Ishikawa (cell line): ENCODE results near the gene SLC4A9.

Source experiments
- CEBPB ChIP-seq: IDR thresholded peaks from 2 replicates; pipeline ENCODE4 v1.6.1; 2012
- CREB1 ChIP-seq: IDR thresholded peaks from 2 replicates; pipeline ENCODE4 v1.6.1; 2012; ENCODE audit warnings: low read depth
- EGR1 ChIP-seq: IDR thresholded peaks from 2 replicates; pipeline ENCODE4 v1.6.1; 2012
- EP300 ChIP-seq: IDR thresholded peaks from 2 replicates; pipeline ENCODE4 v1.6.1; 2012; ENCODE audit warnings: borderline replicate concordance
- MAX ChIP-seq: IDR thresholded peaks from 2 replicates; pipeline ENCODE4 v1.6.1; 2012
- REST ChIP-seq: IDR thresholded peaks from 2 replicates; pipeline ENCODE4 v1.6.1; 2012; ENCODE audit warnings: low read depth, mild to moderate bottlenecking
- TAF1 ChIP-seq: IDR thresholded peaks from 2 replicates; pipeline ENCODE4 v1.6.1; 2012; ENCODE audit warnings: low read depth, mild to moderate bottlenecking

- TF ChIP-seq CREB1 (no peak), REST (no peak), EP300 (no peak; the same call in 1 of the 2 replicates), MAX (peak; percentile 65), CEBPB (no peak), TAF1 (no peak), EGR1 (no peak)
These were observed 37.0 kb upstream of the SLC4A9 start for GRCh38 chr5:140322751-140323731.
